GM18499 (cell line): ENCODE data around the gene TJP3.
"Not testable (repeated sequence)": the region's sequence is repeated elsewhere in the genome, so short reads cannot be mapped to it uniquely, and the experiment has no call there.

Source experiments
- ATAC-seq: cut with Tn5 transposase; IDR thresholded peaks from one replicate; pipeline ENCODE4 v1.9.1; 2021; ENCODE audit warnings: moderate number of reproducible peaks; ENCODE audit not compliant: insufficient read depth, unreplicated experiment

The TJP3 gene

DNA sequence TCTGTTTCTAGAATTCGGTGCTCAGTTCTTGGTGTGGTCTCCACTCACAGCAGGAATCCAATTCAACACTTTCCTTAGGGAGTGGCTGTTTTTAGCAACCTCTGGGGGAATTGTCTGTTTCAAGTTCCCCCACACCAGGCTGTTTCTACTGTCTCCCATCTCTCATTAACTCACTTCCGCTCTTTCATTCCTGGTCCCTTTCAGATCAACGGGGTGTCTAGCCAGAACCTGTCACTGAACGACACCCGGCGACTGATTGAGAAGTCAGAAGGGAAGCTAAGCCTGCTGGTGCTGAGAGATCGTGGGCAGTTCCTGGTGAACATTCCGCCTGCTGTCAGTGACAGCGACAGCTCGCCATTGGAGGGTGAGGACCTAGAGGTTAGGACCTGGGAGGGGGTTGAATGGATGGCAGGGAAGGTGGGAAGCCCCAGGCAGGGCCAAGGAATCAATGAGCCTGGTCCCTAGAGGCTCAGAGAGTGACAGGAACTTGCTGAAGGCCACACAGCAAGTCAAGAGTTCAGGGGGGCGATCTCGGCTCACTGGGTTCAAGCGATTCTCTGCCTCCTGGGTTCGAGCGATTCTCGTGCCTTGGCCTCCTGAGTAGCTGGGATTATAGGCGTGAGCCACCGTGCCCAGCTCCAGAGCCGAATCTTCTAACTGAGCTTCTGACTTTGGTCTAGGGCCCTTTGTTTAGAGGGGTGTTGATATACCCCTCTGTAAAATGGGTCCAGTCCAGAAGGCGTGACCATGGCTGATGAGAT, 25.5 kb downstream of the TJP3 start:
- no peak for ATAC-seq

DNA sequence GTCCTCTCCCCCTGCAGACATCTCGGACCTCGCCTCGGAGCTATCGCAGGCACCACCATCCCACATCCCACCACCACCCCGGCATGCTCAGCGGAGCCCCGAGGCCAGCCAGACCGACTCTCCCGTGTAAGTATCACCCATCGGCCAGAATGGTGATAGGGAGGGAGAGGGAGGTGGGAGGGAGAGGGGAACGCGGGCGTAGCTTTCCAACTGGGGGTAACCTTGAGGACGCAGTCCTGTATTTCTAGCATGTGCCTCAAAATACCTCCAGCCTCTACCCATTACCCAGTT, 26.1 kb downstream of the TJP3 start:
- ATAC-seq: no peak

DNA sequence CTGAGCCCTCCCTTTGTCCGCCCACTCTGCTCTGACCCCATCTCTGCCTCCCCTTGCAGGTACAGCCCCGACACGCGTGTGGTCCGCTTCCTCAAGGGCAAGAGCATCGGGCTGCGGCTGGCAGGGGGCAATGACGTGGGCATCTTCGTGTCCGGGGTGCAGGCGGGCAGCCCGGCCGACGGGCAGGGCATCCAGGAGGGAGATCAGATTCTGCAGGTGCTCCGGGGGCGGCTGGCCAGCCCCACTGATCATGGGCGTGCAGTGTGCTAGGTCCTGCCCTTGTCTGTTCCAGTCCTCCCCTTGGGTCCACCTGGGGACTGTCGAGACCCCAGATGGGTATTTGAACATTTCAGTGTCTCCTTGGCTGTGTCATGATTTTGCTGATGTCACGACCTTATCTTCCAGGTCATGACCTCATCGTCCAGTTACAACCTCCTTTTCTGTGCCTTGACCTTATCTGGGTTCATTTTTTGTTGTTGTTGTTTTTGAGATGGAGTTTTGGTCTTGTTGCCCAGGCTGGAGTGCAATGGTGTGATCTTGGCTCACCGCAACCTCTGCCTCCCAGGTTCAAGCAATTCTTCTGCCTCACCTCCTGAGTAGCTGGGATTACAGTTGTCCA, 28.0 kb downstream of the TJP3 start:
- ATAC-seq: no peak

DNA sequence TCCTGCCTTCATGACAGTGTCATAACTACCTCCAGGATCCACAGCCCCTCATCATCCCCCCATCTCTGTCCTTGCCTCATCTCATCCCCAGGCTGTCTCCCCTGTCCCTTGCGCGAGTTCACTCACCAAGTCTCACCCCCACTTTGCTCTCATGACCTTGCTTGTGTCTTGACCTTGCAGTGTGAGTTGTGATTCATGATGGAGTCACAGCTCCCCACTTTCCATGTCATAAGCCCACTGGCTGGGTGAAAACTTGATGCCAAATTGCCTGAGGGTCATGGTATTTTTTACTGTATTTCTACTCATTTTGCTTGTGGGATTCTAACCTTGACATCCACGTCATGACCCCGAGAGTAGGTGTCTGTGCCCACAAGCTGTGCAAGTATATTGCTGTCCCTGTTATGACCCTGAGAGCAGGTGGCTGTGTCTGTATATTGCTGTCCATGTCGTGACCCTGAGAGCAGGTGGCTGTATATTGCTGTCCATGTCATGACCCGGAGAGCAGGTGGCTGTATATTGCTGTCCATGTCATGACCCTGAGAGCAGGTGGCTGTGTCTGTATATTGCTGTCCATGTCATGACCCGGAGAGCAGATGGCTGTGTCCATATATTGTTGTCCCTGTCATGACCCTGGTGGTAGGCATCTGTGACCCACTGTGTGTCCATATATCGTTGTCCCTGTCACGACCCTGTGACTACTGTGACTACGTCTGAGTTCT, 29.5 kb downstream of the TJP3 start:
- ATAC-seq: no peak

DNA sequence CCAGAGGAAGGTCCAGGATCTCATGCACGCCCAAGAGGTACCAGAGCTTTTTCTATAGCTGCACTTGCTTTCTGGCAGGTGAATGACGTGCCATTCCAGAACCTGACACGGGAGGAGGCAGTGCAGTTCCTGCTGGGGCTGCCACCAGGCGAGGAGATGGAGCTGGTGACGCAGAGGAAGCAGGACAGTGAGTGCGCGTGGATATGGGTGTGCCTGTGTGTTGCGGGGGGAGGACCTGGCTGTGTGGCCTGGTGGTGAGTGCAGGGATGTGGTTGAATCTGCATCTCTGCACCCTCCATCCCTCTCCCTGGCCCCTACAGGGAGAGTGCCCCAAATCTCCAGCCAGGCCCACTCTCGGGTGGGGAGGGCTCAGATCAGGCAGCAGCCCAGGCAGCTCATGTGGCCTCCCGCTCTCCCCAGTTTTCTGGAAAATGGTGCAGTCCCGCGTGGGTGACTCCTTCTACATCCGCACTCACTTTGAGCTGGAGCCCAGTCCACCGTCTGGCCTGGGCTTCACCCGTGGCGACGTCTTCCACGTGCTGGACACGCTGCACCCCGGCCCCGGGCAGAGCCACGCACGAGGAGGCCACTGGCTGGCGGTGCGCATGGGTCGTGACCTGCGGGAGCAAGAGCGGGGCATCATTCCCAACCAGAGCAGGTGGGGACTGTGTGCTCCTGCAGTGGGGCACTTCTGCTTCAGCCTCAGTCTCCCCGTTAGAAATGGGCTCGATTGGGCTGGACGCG, 30.5 kb downstream of the TJP3 start:
- ATAC-seq: no peak

DNA sequence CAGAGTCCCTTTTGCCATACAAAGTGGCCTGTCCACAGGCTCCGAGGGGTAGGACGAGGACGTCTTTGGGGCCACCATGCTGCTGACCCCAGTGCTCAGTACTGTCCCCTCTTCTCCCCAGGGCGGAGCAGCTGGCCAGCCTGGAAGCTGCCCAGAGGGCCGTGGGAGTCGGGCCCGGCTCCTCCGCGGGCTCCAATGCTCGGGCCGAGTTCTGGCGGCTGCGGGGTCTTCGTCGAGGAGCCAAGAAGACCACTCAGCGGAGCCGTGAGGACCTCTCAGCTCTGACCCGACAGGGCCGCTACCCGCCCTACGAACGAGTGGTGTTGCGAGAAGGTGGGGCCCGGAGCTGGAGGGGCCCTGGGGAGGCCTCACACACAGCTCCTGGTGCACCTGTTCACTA, 32.2 kb downstream of the TJP3 start:
- ATAC-seq: no peak

DNA sequence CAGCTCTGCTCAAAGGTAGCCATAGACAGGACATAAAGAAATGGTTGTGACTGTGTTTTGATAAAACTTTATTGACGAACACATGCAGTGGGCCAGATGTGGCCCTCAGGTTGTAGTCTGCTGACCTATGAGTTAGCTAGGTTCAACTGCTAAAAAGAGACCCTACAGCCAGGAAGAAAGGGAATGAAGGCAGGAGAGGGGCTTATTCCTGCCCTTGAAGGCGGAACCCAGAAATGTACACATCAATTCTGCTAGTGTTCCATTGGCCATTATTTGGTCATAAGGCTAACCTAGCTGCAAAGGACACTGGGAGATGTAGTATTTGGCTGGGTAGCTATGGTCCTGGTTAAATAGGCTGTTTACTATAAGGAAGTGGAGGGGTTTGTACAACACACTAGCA, 35.3 kb downstream of the TJP3 start:
- ATAC-seq: no peak

DNA sequence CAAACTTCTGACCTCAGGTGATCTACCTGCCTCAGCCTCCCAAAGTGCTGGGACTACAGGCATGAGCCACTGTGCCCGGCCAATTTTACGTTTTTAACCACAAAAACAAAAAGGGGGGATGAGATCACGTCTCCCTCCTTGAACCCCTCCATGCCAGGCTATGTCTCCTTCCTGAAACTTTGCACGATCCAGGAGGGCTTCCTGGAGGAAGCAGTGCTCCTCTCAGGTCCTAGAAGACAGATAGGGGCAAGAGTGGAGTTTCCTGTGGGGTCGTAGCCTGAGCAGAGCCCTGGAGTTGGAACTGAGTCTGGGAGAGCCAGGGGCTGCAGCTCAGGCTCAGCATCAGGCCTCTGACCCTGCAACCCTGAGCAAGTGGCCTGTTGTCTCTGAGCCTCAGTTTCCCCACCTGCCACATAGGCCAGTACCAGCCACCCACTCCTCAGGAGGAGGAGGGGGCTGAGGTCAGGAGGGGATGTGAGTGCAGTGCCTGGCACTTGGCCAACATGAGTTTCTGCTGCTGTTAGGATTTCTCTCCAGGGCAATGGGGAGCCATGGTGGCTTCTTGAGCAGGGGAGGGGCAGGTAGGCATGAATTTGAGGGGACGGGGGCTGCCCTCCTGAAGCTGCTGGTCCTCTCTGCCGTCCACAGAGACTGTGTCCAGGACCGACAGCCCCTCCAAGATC, 37.3 kb downstream of the TJP3 start:
- ATAC-seq: no peak

DNA sequence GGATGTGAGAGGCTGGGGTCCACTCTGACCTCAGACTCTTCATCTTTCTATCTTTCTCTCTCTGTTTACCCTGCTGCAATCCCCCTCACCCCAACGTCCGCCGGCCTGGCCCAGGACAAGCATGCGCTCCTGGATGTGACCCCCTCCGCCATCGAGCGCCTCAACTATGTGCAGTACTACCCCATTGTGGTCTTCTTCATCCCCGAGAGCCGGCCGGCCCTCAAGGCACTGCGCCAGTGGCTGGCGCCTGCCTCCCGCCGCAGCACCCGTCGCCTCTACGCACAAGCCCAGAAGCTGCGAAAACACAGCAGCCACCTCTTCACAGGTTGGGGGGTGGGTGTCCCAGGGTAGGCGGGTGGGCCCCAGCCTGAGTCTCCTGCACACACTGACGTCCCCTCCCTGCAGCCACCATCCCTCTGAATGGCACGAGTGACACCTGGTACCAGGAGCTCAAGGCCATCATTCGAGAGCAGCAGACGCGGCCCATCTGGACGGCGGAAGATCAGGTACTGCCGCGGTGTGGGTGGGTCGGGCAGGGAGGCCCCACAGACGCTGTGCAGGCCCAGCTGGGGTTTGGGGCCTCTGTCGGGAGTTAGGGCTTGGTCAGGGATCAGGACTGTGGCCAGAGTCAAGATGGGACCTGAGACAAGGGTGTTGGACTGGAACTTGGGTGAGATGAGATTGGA, 38.3 kb downstream of the TJP3 start:
- ATAC-seq: no peak

DNA sequence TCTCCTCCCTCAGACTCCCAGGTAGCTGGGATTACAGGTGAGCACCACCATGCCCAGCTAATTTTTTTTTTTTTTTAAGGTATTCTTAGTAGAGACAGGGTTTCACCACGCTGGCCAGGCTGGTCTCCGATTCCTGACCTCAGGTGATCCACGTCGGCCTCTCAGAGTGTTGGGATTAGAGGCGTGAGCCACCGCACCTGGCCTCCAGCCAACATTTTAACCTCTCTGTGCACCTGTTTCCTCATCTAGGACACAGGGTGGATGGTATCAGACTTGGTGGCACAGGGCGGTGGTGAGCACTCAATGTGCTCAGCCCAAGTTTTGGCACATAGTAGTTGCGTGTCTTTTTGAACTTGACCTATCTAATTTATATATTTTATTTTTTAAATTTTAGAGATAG, 40.8 kb downstream of the TJP3 start:
- ATAC-seq: no peak

DNA sequence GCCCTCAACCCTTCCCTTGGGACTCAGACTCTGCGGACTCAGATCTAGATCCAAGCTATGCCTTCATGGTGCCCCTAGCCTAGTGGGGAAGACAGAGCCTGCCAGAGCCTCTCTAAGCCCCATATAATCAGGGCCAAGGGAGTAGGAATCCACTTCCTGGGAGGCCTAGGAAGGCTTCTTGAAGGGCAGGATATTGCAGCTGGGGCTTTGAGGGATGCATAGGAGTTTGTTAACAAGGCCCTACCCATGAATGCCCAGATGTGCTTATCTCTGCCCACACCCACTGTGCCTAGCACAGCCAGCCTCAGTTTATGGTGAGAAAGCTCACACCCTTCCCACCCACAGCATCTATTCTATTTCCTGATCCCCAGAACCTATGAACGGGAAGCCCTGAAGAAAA, 42.0 kb downstream of the TJP3 start:
- no peak for ATAC-seq

DNA sequence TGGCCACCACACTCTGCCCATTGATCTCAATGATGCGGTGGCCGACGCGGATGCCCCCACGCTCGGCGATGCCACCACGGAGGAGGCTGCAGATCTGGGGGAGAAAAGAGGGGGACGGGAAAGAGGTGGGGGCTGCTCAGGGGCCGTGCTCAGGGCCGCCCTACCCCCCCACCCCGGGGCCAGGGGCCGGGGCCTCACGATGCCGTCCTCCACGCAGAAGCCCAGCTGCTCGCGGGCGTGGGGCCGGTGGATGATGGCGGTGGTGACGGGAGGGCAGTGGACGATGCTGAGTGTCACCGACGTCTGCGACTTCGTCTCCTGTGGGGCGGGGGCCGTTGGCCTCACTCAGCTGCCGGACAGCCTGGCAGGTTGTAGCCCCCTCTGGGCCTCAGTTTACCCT, 43.1 kb downstream of the TJP3 start:
- no peak for ATAC-seq

DNA sequence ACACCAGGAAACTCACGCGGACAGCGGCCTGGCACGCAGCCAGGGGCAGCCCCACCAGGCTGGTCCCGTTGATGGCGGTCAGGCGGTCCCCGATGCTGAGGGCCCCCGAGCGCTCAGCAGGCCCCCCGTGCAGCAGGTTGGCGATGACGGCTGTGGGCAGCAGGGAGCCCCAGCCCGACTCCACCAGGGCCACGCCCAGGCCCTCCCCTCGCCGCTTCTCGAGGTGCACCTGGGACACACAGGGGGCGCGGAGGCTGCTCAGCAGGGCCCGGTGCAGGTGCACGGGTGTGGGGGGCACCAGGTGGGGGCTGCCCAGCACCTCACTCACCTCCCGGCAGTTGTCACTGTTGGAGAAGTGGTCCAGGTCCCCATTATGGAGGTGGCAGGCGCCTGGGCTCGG, 44.3 kb downstream of the TJP3 start:
- no peak for ATAC-seq

DNA sequence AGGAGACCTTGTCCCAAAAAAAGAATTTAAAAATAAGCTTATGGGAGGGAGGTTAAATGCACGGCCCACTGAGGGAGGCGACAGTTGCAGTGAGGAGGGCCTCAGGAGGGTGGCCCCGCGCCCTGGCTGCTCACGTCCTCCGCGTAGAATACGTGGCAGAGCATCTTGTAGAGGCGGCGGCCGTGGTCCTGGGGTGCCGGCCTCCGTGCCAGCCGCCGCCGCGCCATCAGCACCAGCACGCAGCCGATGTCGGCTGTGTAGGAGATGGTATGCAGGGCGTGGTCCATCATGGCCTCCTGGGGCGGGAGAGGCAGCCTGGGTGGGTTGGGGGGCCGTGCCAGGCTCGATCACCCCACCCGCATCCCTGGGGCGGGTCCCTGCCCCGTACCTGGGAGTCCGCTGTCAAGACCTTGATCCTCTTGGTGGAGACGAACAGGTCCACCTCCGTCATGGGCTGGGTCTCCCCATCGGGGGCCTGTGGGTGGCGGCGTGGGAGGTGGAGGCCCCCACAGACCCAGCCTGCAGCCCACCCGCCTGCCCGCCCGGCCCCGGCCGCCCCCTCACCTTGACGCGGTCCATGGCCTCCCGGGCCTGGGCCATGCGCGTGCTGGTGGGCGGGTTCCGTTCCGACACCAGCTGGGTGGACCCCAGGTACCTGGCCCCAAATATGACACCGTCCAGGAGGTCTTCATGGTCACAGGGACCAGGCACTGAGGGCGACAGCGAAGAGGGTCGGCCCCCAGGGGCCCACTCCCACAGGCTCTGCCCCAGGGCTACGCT, 45.6 kb downstream of the TJP3 start:
- no peak for ATAC-seq

DNA sequence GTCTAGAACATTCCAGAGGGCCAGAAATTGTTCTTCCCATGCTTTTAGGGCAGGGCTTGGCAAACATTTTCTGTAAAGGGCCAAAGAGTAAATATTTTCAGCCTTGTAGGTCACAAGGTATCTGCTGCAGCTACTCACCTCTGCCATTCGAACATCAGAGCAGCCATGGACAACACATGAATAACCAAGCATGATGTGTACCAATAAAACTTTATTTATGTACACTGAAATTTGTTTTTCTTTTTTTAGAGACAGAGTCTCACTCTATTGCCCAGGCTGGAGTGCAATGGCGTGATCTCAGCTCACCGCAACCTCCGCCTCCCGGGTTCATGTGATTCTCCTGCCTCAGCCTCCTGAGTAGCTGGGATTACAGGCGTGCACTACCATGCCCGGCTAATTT, 49.5 kb downstream of the TJP3 start:
- ATAC-seq: not testable (repeated sequence)

DNA sequence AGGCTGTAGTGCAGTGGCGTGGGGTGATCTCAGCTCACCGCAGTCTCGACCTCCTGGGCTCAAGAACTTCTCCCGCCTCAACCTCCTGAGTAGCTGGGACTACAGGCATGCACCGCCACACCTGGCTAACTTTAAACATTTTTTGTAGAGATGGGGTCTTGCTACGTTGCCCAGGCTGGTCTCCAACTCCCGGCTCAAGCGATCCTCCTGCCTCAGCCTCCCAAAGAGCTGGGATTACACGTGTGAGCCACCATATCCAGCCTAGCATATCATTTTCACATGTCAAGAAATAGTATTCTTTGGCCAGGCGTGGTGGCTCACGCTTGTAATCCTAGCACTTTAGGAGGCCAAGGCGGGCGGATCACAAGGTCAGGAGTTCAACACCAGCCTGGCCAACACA, 50.1 kb downstream of the TJP3 start:
- ATAC-seq: not testable (repeated sequence)

DNA sequence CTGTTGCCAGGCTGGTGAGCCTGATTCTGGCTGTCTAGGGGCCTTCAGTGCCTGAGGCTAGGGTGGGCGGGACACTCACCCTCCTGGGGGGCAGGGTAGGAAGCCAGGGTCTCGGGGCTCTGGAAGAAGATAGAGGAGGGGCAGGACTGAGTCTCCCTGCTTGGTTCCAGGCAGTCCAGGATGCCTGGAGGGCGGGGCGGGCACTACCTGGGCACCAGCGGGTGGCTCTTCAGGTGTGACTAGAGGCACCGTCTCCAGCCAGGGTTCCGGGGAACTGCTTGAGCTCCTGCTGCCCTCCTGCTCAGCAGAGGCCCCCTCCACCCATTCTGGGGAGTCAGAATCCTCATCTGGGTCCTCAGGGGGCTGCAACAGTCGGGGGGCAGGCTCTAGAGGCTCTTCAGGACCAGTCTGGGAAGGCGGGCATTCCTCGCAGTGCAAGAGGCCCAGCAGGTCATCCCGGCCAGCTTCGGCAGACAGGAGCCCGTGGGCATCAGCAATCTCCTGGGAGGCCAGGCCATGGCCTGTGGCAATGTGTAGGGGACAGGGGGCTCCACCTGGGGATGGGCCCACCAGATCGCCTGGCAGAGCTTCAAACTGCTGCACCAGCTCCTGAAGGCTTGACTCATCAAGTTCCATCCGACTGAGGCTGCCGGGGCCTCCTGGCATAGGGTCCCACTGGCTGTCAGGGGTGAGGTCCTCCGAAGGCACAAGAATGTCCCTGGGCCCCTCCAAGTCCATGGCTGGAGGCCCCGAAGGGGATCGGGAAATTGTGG, 51.5 kb downstream of the TJP3 start:
- no peak for ATAC-seq

DNA sequence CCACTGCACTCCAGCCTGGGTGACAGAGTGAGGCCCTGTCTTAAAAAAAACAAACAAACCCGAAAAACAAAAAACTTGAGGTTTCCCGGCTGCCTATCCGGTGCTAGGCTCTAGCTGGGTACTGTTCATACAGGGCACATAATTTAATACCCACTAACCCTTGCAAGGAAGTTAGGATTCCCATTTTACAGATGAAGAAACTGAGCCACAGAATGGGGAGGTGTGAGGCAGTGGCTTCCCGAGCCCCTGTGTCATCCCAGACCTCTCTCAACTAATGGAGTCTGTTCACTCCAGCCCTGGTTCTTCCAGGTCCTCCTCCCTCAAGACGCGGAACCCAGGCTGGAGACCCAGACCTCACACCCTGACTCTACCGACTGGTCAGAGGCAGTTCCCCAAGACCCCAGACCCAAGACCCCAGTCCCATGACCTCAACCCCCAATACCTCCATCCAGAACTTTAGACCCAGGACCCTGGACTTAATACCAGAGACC, 52.7 kb downstream of the TJP3 start:
- no peak for ATAC-seq
